BLaER1 treated with 17β-estradiol and CSF1 and Interleukin-3, amounts not matched to agents 10 nM and 100 nM (cell line): ENCODE measurements around the gene ZNF185.

ENCODE experiments used
- H3K27ac ChIP-seq, 11 experiments: shearing (Covaris generic); formaldehyde crosslinking; 2 replicates each; pipeline ENCODE4 v1.8.1; 2022
- H3K27me3 ChIP-seq, 11 experiments: shearing (Covaris generic); formaldehyde crosslinking; 2 replicates each; pipeline ENCODE4 v1.8.1; 2022
- H3K36me3 ChIP-seq, 11 experiments: shearing (Covaris generic); formaldehyde crosslinking; 2 replicates each; pipeline ENCODE4 v1.8.1; 2022
- H3K4me1 ChIP-seq, 10 experiments: shearing (Covaris generic); formaldehyde crosslinking; 2 replicates each; pipeline ENCODE4 v1.8.1; 2022
- H3K4me2 ChIP-seq, 11 experiments: shearing (Covaris generic); formaldehyde crosslinking; 2 replicates each; pipeline ENCODE4 v1.8.1; 2022
- H3K4me3 ChIP-seq, 10 experiments: shearing (Covaris generic); formaldehyde crosslinking; 2 replicates each; pipeline ENCODE4 v1.8.1; 2022
- H3K9ac ChIP-seq, 11 experiments: shearing (Covaris generic); formaldehyde crosslinking; 2 replicates each; pipeline ENCODE4 v1.8.1; 2022
- H3K9me3 ChIP-seq, 11 experiments: shearing (Covaris generic); formaldehyde crosslinking; replicated peaks in 1 of 11; 2 replicates each; pipeline ENCODE4 v1.8.1; 2022
- H4K20me1 ChIP-seq, 11 experiments: shearing (Covaris generic); formaldehyde crosslinking; 2 replicates each; pipeline ENCODE4 v1.8.1; 2022
- Cebpa-rat ChIP-seq, 11 experiments: shearing (Covaris generic); IDR thresholded peaks; 2 replicates each; pipeline ENCODE4 v1.8.1; 2022

Gene ZNF185

GRCh38 chrX:152871260-152871659 lies 26.6 kb upstream of the ZNF185 start:
- no peak overlapping the region for H3K9ac ChIP-seq
- H4K20me1 ChIP-seq: peaks cover 0 to 34% (median 13%) of the 10 kb centered on the region in 11 experiments; a peak in 10 of 22 replicates
- H3K4me3 ChIP-seq: no peak overlapping the region
- no peak for TF ChIP-seq Cebpa-rat (IDR thresholded peaks at IDR 0.05)
- H3K4me1 ChIP-seq: peaks cover 0 to 11% (median 0%) of the 10 kb centered on the region in 10 experiments; a peak in 4 of 20 replicates
- H3K27me3 ChIP-seq: peaks cover 62 to 96% (median 93%) of the 10 kb centered on the region in 11 experiments
- peaks cover 0 to 13% (median 5%) of the 10 kb centered on the region in 11 experiments; a peak in 7 of 22 replicates for H3K9me3 ChIP-seq
- H3K27ac ChIP-seq: no peak overlapping the region
- H3K36me3 ChIP-seq: peaks cover 10 to 49% (median 29%) of the 10 kb centered on the region in 11 experiments; a peak in 20 of 22 replicates
- peak overlapping the region in 2 of 11 experiments; percentile 11 to 29; a peak in 2 of 22 replicates for H3K4me2 ChIP-seq

GRCh38 chrX:152872522-152872921 lies 25.3 kb upstream of the ZNF185 start:
- Histone ChIP-seq H4K20me1 (peaks cover 0 to 34% (median 11%) of the 10 kb centered on the region in 11 experiments; a peak in 9 of 22 replicates), H3K27ac (no peak overlapping the region), H3K4me2 (no peak overlapping the region), H3K4me1 (peaks cover 0 to 11% (median 0%) of the 10 kb centered on the region in 10 experiments; a peak in 4 of 20 replicates), H3K9me3 (peaks cover 0 to 19% (median 5%) of the 10 kb centered on the region in 11 experiments; a peak in 7 of 22 replicates), H3K27me3 (peaks cover 62 to 96% (median 93%) of the 10 kb centered on the region in 11 experiments), H3K36me3 (peaks cover 3 to 38% (median 18%) of the 10 kb centered on the region in 11 experiments; a peak in 16 of 22 replicates), H3K4me3 (no peak overlapping the region), H3K9ac (no peak overlapping the region)
- TF ChIP-seq Cebpa-rat (IDR thresholded peaks at IDR 0.05): no peak

- Histone ChIP-seq H4K20me1 (peaks cover 0 to 32% (median 5%) of the 10 kb centered on the region in 11 experiments; a peak in 9 of 22 replicates), H3K9me3 (peaks cover 0 to 19% (median 5%) of the 10 kb centered on the region in 11 experiments; a peak in 7 of 22 replicates), H3K4me3 (no peak overlapping the region), H3K9ac (no peak overlapping the region), H3K27me3 (peaks cover 63 to 96% (median 93%) of the 10 kb centered on the region in 11 experiments), H3K27ac (no peak overlapping the region), H3K4me2 (no peak overlapping the region), H3K4me1 (peaks cover 0 to 17% (median 3%) of the 10 kb centered on the region in 10 experiments; a peak in 9 of 20 replicates), H3K36me3 (peaks cover 0 to 30% (median 15%) of the 10 kb centered on the region in 11 experiments; a peak in 14 of 22 replicates)
- TF ChIP-seq Cebpa-rat (IDR thresholded peaks at IDR 0.05): no peak
Observed at GRCh38 chrX:152873361-152873760, 24.5 kb upstream of the ZNF185 start.

GRCh38 chrX:152876931-152877840 lies 20.7 kb upstream of the ZNF185 start:
- peaks cover 79 to 96% (median 94%) of the 10 kb centered on the region in 11 experiments for H3K27me3 ChIP-seq

GRCh38 chrX:152878976-152879755 lies 18.7 kb upstream of the ZNF185 start:
- no peak overlapping the region for H3K9ac ChIP-seq
- no peaks in the 10 kb centered on the region for H3K36me3 ChIP-seq
- H4K20me1 ChIP-seq: peaks cover 0 to 6% (median 0%) of the 10 kb centered on the region in 11 experiments; a peak in 5 of 22 replicates
- no peak for TF ChIP-seq Cebpa-rat (IDR thresholded peaks at IDR 0.05)
- H3K27ac ChIP-seq: no peak overlapping the region
- peaks cover 0 to 16% (median 8%) of the 10 kb centered on the region in 10 experiments; a peak in 11 of 20 replicates for H3K4me1 ChIP-seq
- peak overlapping the region in 7 of 11 experiments; percentile 16 to 45 (median 26); a peak in 11 of 22 replicates for H3K4me2 ChIP-seq
- H3K27me3 ChIP-seq: peaks cover 99 to 100% (median 100%) of the 10 kb centered on the region in 11 experiments
- H3K9me3 ChIP-seq: peaks cover 0 to 32% (median 6%) of the 10 kb centered on the region in 11 experiments; a peak in 7 of 22 replicates
- no peak overlapping the region for H3K4me3 ChIP-seq

More at GRCh38 chrX:152876931-152877840, 20.7 kb upstream of the ZNF185 start:
- Histone ChIP-seq H4K20me1 (peaks cover 0 to 6% (median 0%) of the 10 kb centered on the region in 11 experiments; a peak in 5 of 22 replicates), H3K9me3 (peaks cover 0 to 32% (median 6%) of the 10 kb centered on the region in 11 experiments; a peak in 7 of 22 replicates), H3K4me2 (no peak overlapping the region), H3K27ac (no peak overlapping the region), H3K36me3 (no peaks in the 10 kb centered on the region), H3K4me1 (peaks cover 0 to 16% (median 8%) of the 10 kb centered on the region in 10 experiments; a peak in 11 of 20 replicates), H3K9ac (no peak overlapping the region), H3K4me3 (no peak overlapping the region)
- TF ChIP-seq Cebpa-rat (IDR thresholded peaks at IDR 0.05): no peak

DNA sequence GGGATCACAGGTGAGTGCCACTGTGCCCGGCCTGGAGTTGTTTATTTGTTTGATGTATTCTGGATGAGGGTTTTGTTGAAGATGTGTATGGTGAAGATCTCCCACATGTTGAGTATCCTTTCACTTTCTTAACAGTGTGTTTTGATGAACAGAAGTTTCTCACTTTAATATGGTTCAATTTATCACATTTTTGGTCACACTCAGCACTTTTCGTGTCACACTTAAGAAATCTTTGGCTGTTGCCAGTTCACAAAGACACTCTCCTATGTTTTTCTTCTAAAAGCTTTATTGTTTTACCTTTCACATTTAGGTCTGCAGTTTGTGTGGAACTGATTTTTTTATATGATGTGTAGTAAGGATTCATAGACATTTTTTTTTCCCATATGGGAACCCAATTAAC lies 16.6 kb upstream of the ZNF185 start:
- Histone ChIP-seq H3K27me3 (peaks cover 99 to 100% (median 100%) of the 10 kb centered on the region in 11 experiments), H3K4me2 (no peak overlapping the region), H3K9me3 (peaks cover 0 to 19% (median 4%) of the 10 kb centered on the region in 11 experiments; a peak in 5 of 22 replicates), H4K20me1 (peaks cover 0 to 16% (median 0%) of the 10 kb centered on the region in 11 experiments; a peak in 6 of 22 replicates), H3K9ac (no peak overlapping the region), H3K36me3 (no peaks in the 10 kb centered on the region), H3K4me3 (no peak overlapping the region), H3K27ac (no peak overlapping the region), H3K4me1 (peaks cover 0 to 16% (median 8%) of the 10 kb centered on the region in 10 experiments; a peak in 11 of 20 replicates)
- TF ChIP-seq Cebpa-rat (IDR thresholded peaks at IDR 0.05): no peak

DNA sequence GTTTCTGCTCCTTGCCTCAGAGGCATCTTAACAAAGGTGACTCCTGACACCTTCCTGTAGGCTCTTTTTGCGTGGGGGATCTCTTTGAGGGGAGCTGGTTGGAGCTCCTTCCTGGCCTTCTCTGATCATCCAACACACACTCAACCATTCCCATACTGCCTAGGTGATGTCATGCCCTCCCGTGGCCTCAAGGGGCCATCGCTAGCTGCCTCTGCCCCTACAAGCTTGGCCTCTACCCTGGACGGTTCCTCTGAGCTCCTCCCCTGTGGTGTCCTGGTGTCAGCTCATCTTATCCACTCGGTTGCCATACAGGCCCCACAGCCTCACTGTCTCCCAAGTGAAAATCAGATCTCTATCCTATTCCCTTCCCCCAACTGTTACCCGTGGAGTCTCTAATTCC lies 13.7 kb upstream of the ZNF185 start:
- no peak overlapping the region for H3K27ac ChIP-seq
- peaks cover 0 to 2% (median 0%) of the 10 kb centered on the region in 10 experiments; a peak in 6 of 20 replicates for H3K4me1 ChIP-seq
- no peak overlapping the region for H3K4me3 ChIP-seq
- peaks cover 0 to 17% (median 0%) of the 10 kb centered on the region in 11 experiments; a peak in 4 of 22 replicates for H4K20me1 ChIP-seq
- H3K9ac ChIP-seq: no peak overlapping the region
- no peak for TF ChIP-seq Cebpa-rat (IDR thresholded peaks at IDR 0.05)
- H3K9me3 ChIP-seq: peaks cover 0 to 9% (median 0%) of the 10 kb centered on the region in 11 experiments; a peak in 1 of 22 replicates
- H3K27me3 ChIP-seq: peaks cover 98 to 100% (median 100%) of the 10 kb centered on the region in 11 experiments
- no peaks in the 10 kb centered on the region for H3K36me3 ChIP-seq
- no peak overlapping the region for H3K4me2 ChIP-seq

GRCh38 chrX:152886716-152887115 lies 11.2 kb upstream of the ZNF185 start:
- H3K27ac ChIP-seq: no peak overlapping the region
- no peak overlapping the region for H3K9ac ChIP-seq
- no peaks in the 10 kb centered on the region for H3K36me3 ChIP-seq
- H4K20me1 ChIP-seq: peaks cover 0 to 30% (median 0%) of the 10 kb centered on the region in 11 experiments; a peak in 7 of 22 replicates
- no peak for TF ChIP-seq Cebpa-rat (IDR thresholded peaks at IDR 0.05)
- H3K27me3 ChIP-seq: peaks cover 97 to 100% (median 100%) of the 10 kb centered on the region in 11 experiments
- H3K4me1 ChIP-seq: no peaks in the 10 kb centered on the region
- no peaks in the 10 kb centered on the region for H3K9me3 ChIP-seq
- H3K4me3 ChIP-seq: no peak overlapping the region
- no peak overlapping the region for H3K4me2 ChIP-seq
